IPS DF 6.9 (cell line): ENCODE measurements around the gene NOVA2.

Experiments
- DNase-seq: peaks from one replicate; pipeline ENCODE4 v3.0.0-alpha.2; 2013; ENCODE audit warnings: low read depth, low spot score
- H3K27ac ChIP-seq: one replicate; pipeline ENCODE4 v1.5.1; 2013; ENCODE audit warnings: low read length, control low read depth
- H3K27me3 ChIP-seq: 2 replicates; pipeline ENCODE4 v1.6.1; 2013; ENCODE audit warnings: mild to moderate bottlenecking, low read length; ENCODE audit not compliant: control insufficient read depth, insufficient read depth
- H3K36me3 ChIP-seq: 2 replicates; pipeline ENCODE4 v1.6.1; 2013; ENCODE audit warnings: low read length; ENCODE audit not compliant: control insufficient read depth, insufficient read depth
- H3K4me1 ChIP-seq: 2 replicates; pipeline ENCODE4 v1.6.1; 2013; ENCODE audit warnings: low read length; ENCODE audit not compliant: control insufficient read depth, insufficient read depth
- H3K4me3 ChIP-seq: 2 replicates; pipeline ENCODE4 v1.5.1; 2013; ENCODE audit warnings: mild to moderate bottlenecking, low read length
- H3K9me3 ChIP-seq: 2 replicates; pipeline ENCODE4 v1.6.1; 2013; ENCODE audit warnings: low read length, inconsistent platforms; ENCODE audit not compliant: control insufficient read depth, insufficient read depth
- WGBS: extraction: QIAGEN DNeasy Blood & Tissue Kit; methylation state at CpG from one replicate; pipeline ENCODE4 v1.1.7; 2013; ENCODE audit warnings: mixed read lengths, missing lambda C conversion rate; ENCODE audit not compliant: insufficient read length, insufficient coverage; 5-methylcytosine and 5-hydroxymethylcytosine counted together

Gene NOVA2

DNA sequence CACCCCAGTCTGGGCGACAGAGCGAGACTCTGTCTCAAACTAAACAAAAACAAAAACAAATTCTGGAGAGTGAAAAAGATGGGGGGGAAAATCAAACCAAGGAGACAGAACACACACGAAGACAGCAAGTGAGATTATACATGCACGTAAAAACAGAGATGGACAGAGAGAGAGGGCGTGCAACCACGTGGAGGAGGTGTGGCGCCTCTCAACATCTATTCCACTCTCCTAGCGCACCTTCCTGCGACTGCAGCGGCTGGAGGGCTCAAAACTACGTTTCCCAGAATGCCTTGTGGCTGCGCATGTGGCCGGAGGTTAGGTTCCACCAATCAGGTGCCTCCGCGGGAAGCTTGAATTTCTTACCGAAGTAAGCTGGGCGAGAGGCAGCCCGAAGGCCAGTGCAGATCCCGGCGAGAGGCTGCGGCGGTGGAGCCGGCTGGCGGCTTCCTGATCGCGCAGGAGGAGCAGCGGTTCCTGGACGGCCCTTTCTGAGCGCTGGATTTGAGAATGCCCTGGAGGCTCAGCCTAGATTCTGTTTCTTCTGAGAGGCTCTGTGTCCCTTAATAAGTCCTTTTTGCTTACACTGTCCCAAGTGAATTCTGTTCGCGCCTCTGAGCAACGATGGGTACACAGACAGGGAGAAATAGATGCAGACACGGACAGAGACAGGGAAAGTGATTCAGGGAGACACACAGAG lies 46.0 kb downstream of the NOVA2 start:
- peak; percentile 93 for DNase-seq
- peak overlapping the region; percentile 18; the same call in 1 of the 2 replicates for H3K4me3 ChIP-seq
- no peak overlapping the region for H3K27ac ChIP-seq
- no CpG with 5 or more reads among the region's 33 CpGs for WGBS
- H3K36me3 ChIP-seq, result no peaks in the 10 kb centered on the region
- H3K27me3 ChIP-seq, result no peaks in the 10 kb centered on the region
- no peaks in the 10 kb centered on the region for H3K4me1 ChIP-seq
- H3K9me3 ChIP-seq, result no peaks in the 10 kb centered on the region

DNA sequence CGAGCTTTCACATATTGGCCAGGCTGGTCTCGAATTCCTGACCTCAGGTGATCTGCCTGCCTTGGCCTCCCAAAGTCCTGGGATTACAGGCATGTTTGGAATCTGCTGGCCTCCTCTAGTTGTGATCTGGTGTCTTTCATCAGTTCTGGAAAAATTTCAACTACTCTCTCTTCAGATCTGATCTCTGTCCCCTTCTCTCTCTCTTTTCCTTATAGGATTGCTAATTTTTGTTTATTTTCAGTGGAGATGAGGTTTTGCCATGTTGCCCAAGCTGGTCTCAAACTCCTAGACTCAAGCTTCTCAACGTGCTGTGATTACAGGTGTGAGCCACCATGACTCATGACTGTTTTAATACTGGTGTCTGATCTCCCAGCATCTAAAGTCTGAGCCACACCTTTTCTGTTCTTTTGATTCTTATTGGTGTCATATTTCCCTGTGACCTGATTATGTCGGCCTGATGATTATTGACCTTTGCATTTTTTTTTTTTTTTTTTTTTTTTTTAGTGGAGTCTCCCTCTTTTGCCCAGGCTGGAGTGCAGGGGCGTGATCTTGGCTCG lies 48.7 kb downstream of the NOVA2 start:
- H3K36me3 ChIP-seq, result no peaks in the 10 kb centered on the region
- H3K4me3 ChIP-seq, result no peak overlapping the region
- DNase-seq, result no peak
- no peaks in the 10 kb centered on the region for H3K27me3 ChIP-seq
- WGBS, result no CpG with 5 or more reads among the region's 6 CpGs
- no peak overlapping the region for H3K27ac ChIP-seq
- H3K4me1 ChIP-seq, result 0 out of 2 replicates have a peak, but pooled peaks cover 1% of the 10 kb centered on the region
- no peaks in the 10 kb centered on the region for H3K9me3 ChIP-seq

DNA sequence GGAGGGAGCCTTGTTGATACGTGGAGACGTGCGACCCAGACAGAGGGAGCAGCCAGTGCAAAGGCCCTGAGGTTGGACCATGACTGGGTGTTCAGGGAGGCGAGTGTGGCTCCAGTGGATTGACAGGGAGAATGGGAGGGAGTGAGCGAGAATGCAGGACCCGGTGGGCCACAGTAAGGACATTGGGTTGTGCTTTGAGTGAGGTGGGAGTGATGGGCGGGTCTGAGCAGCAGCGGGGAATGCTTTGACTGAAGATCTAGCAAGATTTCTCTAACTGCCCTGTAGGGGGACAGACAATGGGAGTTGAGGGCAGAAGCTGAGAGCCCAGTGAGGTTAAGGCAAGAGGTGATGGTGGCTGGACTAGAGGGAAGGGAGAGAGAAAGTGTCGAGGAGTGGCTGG lies 51.4 kb downstream of the NOVA2 start:
- H3K36me3 ChIP-seq, result no peaks in the 10 kb centered on the region
- no peak overlapping the region for H3K4me3 ChIP-seq
- H3K9me3 ChIP-seq, result no peaks in the 10 kb centered on the region
- peak; percentile 64 for DNase-seq
- no peak overlapping the region for H3K27ac ChIP-seq
- H3K27me3 ChIP-seq, result no peaks in the 10 kb centered on the region
- no CpG with 5 or more reads among the region's 9 CpGs for WGBS
- H3K4me1 ChIP-seq, result 0 out of 2 replicates have a peak, but pooled peaks cover 1% of the 10 kb centered on the region

DNA sequence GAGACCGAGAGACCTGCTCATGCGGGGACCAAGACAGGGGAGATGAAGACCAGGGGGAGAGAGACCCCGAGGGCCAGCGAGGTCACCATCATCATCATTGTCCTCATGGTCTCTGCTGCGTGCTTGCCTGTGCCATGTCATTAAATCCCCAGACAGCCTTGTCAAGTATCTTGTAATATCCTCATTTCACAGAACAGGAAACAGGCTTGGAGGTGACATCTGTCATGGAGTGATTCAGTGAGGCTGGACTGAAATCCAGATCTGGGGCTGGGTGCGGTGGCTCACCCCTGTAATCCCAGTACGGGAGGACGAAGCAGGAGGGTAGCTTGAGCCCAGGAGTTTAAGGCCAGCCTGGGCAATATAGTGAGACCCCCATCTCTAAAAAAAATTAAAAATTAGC lies 53.2 kb downstream of the NOVA2 start:
- Histone ChIP-seq H3K4me3 (no peak overlapping the region), H3K27me3 (no peaks in the 10 kb centered on the region), H3K27ac (no peak overlapping the region), H3K4me1 (0 out of 2 replicates have a peak, but pooled peaks cover 1% of the 10 kb centered on the region), H3K9me3 (no peaks in the 10 kb centered on the region), H3K36me3 (no peaks in the 10 kb centered on the region)
- WGBS, result no CpG with 5 or more reads among the region's 8 CpGs
- DNase-seq, result no peak

DNA sequence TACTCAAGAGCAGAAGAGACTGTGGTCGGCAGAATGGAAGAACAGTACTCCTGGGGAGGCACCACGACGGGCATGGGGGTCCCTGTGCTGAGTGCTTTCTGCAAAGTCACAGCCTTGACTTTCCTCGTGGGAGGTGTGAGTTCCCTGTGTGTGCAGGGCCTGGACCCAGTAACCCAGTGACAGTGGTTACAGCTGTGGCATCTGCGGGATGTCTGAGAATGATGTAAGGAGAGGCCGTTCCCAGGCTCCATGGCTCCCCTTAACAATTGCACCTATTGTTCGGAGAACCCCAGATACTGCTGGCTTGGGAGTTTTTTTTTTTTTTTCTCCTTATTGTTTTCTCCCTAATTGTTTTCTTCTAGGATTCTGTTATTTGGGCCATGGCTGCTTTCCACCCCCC lies 54.0 kb downstream of the NOVA2 start:
- DNase-seq, result no peak
- H3K4me3 ChIP-seq, result no peak overlapping the region
- no peak overlapping the region for H3K27ac ChIP-seq
- no peaks in the 10 kb centered on the region for H3K27me3 ChIP-seq
- 0 out of 2 replicates have a peak, but pooled peaks cover 1% of the 10 kb centered on the region for H3K4me1 ChIP-seq
- H3K36me3 ChIP-seq, result no peaks in the 10 kb centered on the region
- WGBS, result no CpG with 5 or more reads among the region's 7 CpGs
- no peaks in the 10 kb centered on the region for H3K9me3 ChIP-seq

DNA sequence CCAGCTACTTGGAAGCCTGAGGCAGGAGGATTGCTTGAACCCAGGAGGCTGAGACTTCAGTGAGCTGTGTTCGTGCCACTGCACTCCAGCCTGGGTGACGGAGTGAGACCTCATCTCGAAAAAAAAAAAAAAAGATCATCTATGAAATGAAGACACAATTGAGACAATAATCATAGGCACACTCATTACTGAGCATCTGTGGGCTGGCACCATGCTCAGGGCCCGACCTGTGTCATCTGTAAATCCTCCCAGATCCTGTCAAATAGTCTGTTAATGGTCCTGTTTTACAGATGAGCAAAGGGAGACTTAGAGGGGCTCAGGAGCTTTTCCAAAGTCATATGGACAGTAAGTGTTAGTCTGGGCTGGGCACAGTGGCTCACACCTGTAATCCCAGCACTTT lies 54.9 kb downstream of the NOVA2 start:
- Histone ChIP-seq H3K36me3 (no peaks in the 10 kb centered on the region), H3K9me3 (no peaks in the 10 kb centered on the region), H3K4me3 (no peak overlapping the region), H3K27ac (no peak overlapping the region), H3K4me1 (peaks cover 3% of the 10 kb centered on the region; the same call in 1 of the 2 replicates), H3K27me3 (no peaks in the 10 kb centered on the region)
- no peak for DNase-seq
- no CpG with 5 or more reads among the region's 4 CpGs for WGBS

DNA sequence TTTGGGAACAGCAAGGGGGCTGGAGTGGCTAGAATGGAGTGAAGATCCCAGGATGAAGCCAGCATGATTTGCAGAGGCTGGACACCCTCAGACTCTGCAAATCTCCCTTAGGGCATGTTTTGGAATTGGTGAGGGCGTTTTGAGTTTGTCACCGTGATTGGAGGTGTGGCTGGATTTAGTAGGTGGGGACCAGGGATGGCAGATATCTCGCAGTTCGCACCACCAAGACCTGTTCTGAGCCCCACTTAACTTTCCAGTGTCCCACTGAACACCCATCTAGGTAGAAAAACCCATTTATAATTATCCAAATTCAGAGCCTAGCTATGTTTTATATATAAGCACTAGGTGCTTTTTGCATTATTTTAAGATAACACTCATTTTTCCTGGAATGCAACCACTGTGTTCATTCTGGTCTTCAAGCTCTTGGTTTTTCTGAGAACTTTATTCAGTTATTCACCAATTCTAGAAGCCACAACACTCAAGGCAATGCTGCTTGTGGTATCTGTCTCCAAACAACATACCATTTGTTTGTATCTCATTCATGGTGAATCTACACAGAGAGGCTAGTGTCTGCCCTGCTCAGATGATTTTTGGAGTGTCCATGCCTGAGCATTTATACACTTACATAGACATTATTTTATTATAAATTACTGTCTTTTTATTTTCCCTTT lies 56.1 kb downstream of the NOVA2 start:
- no peaks in the 10 kb centered on the region for H3K9me3 ChIP-seq
- no peak for DNase-seq
- WGBS, result no CpG with 5 or more reads among the region's 4 CpGs
- H3K27me3 ChIP-seq, result no peaks in the 10 kb centered on the region
- H3K4me1 ChIP-seq, result peaks cover 3% of the 10 kb centered on the region; the same call in 1 of the 2 replicates
- H3K27ac ChIP-seq, result no peak overlapping the region
- no peak overlapping the region for H3K4me3 ChIP-seq
- no peaks in the 10 kb centered on the region for H3K36me3 ChIP-seq

DNA sequence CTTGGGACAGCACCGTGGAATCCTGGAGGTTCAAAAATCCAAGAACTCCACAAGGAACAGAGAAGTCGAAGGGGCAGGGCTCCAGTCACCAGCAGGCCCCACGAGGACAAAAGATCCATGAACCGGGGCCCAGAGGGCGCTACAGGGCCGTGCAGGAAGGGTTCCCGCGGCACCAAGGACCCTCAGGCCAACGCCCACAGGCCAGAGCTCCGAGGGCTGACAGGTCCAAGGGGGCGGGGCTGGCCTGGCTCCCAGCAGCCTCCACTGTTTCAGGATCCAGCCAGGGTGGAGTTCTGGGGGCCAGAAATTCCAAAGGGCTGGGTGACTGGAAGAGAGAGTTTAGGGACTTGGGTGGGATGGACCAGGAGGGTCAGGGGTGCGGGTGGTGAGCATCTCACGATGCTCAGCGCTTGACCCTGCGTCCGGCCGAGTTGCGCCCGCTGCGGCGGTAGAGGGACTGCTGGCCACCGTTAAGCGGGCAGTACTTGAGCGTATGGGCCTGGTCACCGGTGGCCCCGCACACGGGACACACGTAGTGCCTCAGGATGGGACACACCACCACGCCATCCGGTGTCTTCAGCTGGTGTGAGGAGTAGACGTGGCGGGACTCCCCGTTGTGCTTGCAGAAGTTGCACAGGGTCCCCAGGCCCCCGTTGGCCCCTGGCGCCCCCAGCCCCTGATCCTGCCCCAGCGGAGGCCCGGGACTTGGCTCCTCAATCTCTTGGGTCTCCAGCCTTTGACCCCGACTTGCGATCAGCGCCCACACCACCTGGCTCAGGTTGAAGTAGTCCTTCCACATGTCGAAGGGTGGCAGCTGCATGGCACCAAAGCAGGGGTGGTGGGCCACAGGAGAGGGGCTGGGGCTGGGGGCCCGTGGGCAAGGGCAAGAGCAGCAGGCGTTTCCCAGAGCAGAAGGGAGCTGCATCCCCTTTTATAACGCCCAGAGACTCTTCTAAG lies 59.5 kb downstream of the NOVA2 start, which contains the start of gene NANOS2:
Gene NANOS2 (minus strand): TSS at position 905 of the 957 bp plus-strand sequence. CDS start 85 bp downstream, at position 820.
- H3K4me3 ChIP-seq, result no peak within 1 kb of the TSS
- no peaks in the 10 kb centered on the region for H3K36me3 ChIP-seq
- H3K27me3 ChIP-seq, result no peaks in the 10 kb centered on the region
- WGBS, result no CpG with 5 or more reads among the region's 44 CpGs
- no peaks in the 10 kb centered on the region for H3K9me3 ChIP-seq
- peaks cover 2% of the 10 kb centered on the region; the same call in 1 of the 2 replicates for H3K4me1 ChIP-seq
- no peak within 1 kb of the TSS for H3K27ac ChIP-seq
- DNase-seq, result peak; percentile 82

DNA sequence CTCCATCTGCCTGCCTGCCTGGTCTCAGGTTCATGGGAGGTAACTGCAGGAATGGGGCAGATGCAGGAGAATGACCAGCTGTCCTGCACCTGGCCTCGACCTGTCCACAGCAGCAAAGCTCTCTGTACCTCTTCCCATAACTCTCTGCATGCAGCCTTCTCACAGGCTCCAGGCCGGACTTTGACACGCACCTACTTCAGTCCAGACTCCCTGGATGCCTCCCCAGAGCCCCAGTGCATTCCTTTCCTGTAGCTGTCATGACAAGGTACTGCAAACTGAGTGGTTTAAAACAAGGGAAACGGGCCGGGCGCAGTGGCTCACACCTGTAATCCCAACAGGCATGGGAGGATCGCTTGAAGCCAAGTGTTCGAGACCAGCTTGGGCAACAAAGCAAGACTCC lies 62.4 kb downstream of the NOVA2 start:
- H3K27me3 ChIP-seq, result no peaks in the 10 kb centered on the region
- WGBS, result no CpG with 5 or more reads among the region's 8 CpGs
- DNase-seq, result no peak

DNA sequence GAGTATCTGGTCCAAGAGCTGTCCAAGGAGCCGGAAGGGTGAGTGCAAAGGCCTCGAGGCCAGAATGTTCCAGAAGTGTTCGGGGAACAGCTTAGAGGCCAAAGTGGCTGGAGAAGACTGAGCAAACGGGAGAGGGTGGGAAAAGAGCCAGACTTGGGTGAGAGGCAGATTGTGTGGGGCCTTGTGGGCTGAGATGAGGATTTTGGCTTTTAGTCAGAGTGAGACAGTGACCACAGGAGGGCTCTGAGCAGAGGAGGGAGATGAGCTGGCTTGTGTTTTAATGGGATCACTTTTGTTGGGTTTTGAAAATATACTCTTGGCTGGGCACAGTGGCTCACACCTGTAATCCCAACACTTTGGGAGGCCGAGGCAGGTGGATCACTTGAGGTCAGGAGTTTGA lies 64.7 kb downstream of the NOVA2 start:
- no peak overlapping the region for H3K27ac ChIP-seq
- H3K36me3 ChIP-seq, result no peaks in the 10 kb centered on the region
- no peak overlapping the region for H3K4me3 ChIP-seq
- no peaks in the 10 kb centered on the region for H3K9me3 ChIP-seq
- DNase-seq, result no peak
- H3K27me3 ChIP-seq, result no peaks in the 10 kb centered on the region
- no CpG with 5 or more reads among the region's 5 CpGs for WGBS
- no peaks in the 10 kb centered on the region for H3K4me1 ChIP-seq

More for the DNA sequence above, 62.4 kb downstream of the NOVA2 start:
- Histone ChIP-seq H3K4me1 (peaks cover 2% of the 10 kb centered on the region; the same call in 1 of the 2 replicates), H3K4me3 (no peak overlapping the region), H3K9me3 (no peaks in the 10 kb centered on the region), H3K36me3 (no peaks in the 10 kb centered on the region), H3K27ac (no peak overlapping the region)
